ENCODE data around the gene SLC17A9.

SLC17A9 gene

GRCh38 chr20:62966212-62967148 is 14.0 kb downstream of the SLC17A9 start:
- TF ChIP-seq CTCF (conservative IDR thresholded peaks at IDR 0.05; ENCODE audit: low read depth) = no peak
- POLR2A ChIA-PET (ENCODE audit: low non-redundant PET) = no interaction called here
- CTCF ChIA-PET = interaction anchor here (0.5 to 2.3 kb wide), 2 partner anchors 43 to 365 kb away, joined by 3 to 11 read pairs; no protein-coding TSS in a partner anchor
- no peak overlapping the region for H3K27ac ChIP-seq
- no peak for DNase-seq (ENCODE audit: low spot score)

- POLR2A ChIA-PET (ENCODE audit: low non-redundant PET) = no interaction called here
- H3K27ac ChIP-seq = no peak overlapping the region
- DNase-seq (ENCODE audit: low spot score) = no peak
- no peak for TF ChIP-seq CTCF (conservative IDR thresholded peaks at IDR 0.05; ENCODE audit: low read depth)
- CTCF ChIA-PET = no interaction called here
These were observed 14.6 kb downstream of the SLC17A9 start for GRCh38 chr20:62967149-62967501.

- POLR2A ChIA-PET (ENCODE audit: low non-redundant PET) = no interaction called here
These were observed 15.3 kb downstream of the SLC17A9 start for GRCh38 chr20:62967628-62968351.

GRCh38 chr20:62968378-62969178 is 16.1 kb downstream of the SLC17A9 start:
- no peak for TF ChIP-seq CTCF (conservative IDR thresholded peaks at IDR 0.05; ENCODE audit: low read depth)
- POLR2A ChIA-PET (ENCODE audit: low non-redundant PET) = no interaction called here
- CTCF ChIA-PET = interaction anchor here (0.6 kb wide), 2 partner anchors 323 to 340 kb away, joined by 3 to 4 read pairs; no protein-coding TSS in a partner anchor
- H3K27ac ChIP-seq = no peak overlapping the region
- DNase-seq (ENCODE audit: low spot score) = no peak

More at GRCh38 chr20:62967628-62968351, 15.3 kb downstream of the SLC17A9 start:
- CTCF ChIA-PET = no interaction called here
- DNase-seq (ENCODE audit: low spot score) = no peak
- H3K27ac ChIP-seq = no peak overlapping the region
- no peak for TF ChIP-seq CTCF (conservative IDR thresholded peaks at IDR 0.05; ENCODE audit: low read depth)

GRCh38 chr20:62969179-62969760 is 16.8 kb downstream of the SLC17A9 start:
- H3K27ac ChIP-seq = no peak overlapping the region
- TF ChIP-seq CTCF (conservative IDR thresholded peaks at IDR 0.05; ENCODE audit: low read depth) = no peak
- POLR2A ChIA-PET (ENCODE audit: low non-redundant PET) = no interaction called here
- CTCF ChIA-PET = interaction anchor here (0.6 to 2.5 kb wide), 2 partner anchors 40 to 340 kb away, joined by 4 to 19 read pairs; no protein-coding TSS in a partner anchor
- no peak for DNase-seq (ENCODE audit: low spot score)
